T-cell (primary cell): ENCODE results near the gene RYR2. TPM values are rescaled to one million over a fixed set of nuclear protein-coding genes. Genes with fewer than 3 reads are reported as not detected.
"Not testable (repeated sequence)": the region's sequence is repeated elsewhere in the genome, so short reads cannot be mapped to it uniquely, and the experiment has no call there.

Source experiments
- ATAC-seq, 4 experiments: fragments of 200-7000 bp in 3 of 4; fragments of 150-1000 bp in 1 of 4; cut with Tn5 transposase; replicated peaks in 1 of 4; 1 replicate in 3 of 4; 2 replicates in 1 of 4; pipeline ENCODE4 v1.10.0; 2021; ENCODE audit warnings: moderate library complexity in 3 of 4, mild to moderate bottlenecking in 2 of 4, moderate number of reproducible peaks in 1 of 4
- CTCF ChIA-PET, 2 donors: fragments of 300-600 bp; sonication (Branson Sonifier 250); formaldehyde crosslinking; loops; one replicate each; lab custom pipeline; 2022; ENCODE audit warnings: antibody characterized with exemption in 2 of 2; lab: Charles Lee
- POLR2A ChIA-PET, 2 donors: fragments of 300-600 bp; sonication (Branson Sonifier 250); formaldehyde crosslinking; loops; one replicate each; lab custom pipeline; 2022; ENCODE audit warnings: antibody characterized with exemption in 2 of 2; lab: Charles Lee
- DNase-seq, 35 experiments: peaks; one replicate each; pipeline versions ENCODE4 v3.0.0 to v3.0.0-alpha.2; 2013 to 2023
- H3K27ac ChIP-seq: one replicate; pipeline ENCODE4 v1.5.1; 2013; ENCODE audit warnings: low read length
- H3K27me3 ChIP-seq, 2 experiments: replicated peaks in 1 of 2; 1 replicate in 1 of 2; 2 replicates in 1 of 2; pipeline versions ENCODE4 v1.6.1 to v1.7.0; 2013; ENCODE audit warnings: low read length in 1 of 2, mixed read lengths in 1 of 2; ENCODE audit not compliant: control insufficient read depth in 2 of 2, insufficient read depth in 2 of 2; ENCODE audit errors: extremely low read depth in 1 of 2
- H3K36me3 ChIP-seq, 2 donors: 1 replicate in 1 of 2; 2 replicates in 1 of 2; pipeline versions ENCODE4 v1.6.1 to v1.7.0; 2013; ENCODE audit warnings: low read length in 1 of 2; ENCODE audit not compliant: control insufficient read depth in 2 of 2, insufficient read depth in 1 of 2; ENCODE audit errors: extremely low read depth in 1 of 2
- H3K4me1 ChIP-seq, 2 experiments: 1 replicate in 1 of 2; 2 replicates in 1 of 2; pipeline versions ENCODE4 v1.6.1 to v1.7.0; 2013; ENCODE audit warnings: low read length in 2 of 2, mixed read lengths in 1 of 2; ENCODE audit not compliant: insufficient read depth in 2 of 2, control insufficient read depth in 1 of 2; ENCODE audit errors: extremely low read depth in 1 of 2
- H3K4me3 ChIP-seq, 2 donors: 1 replicate in 1 of 2; 2 replicates in 1 of 2; pipeline versions ENCODE4 v1.5.1 to v1.7.0; 2013; ENCODE audit warnings: mild to moderate bottlenecking in 2 of 2, low read length in 1 of 2, moderate library complexity in 1 of 2; ENCODE audit not compliant: control insufficient read depth in 1 of 2; ENCODE audit errors: extremely low read depth in 1 of 2
- H3K9me3 ChIP-seq: 2 replicates; pipeline ENCODE4 v1.7.0; 2013
- H3K27ac Mint-ChIP-seq, 2 donors: one replicate each; pipeline ENCODE4 v1.8.0; 2020 to 2021; ENCODE audit warnings: mild to moderate bottlenecking in 2 of 2, mixed read lengths in 2 of 2
- H3K27me3 Mint-ChIP-seq, 2 donors: one replicate each; pipeline ENCODE4 v1.8.0; 2021 to 2022; ENCODE audit warnings: mixed read lengths in 2 of 2
- H3K36me3 Mint-ChIP-seq: one replicate; pipeline ENCODE4 v1.8.0; 2021; ENCODE audit warnings: mixed read lengths
- H3K4me1 Mint-ChIP-seq, 3 donors: one replicate each; pipeline ENCODE4 v1.8.0; 2020 to 2022; ENCODE audit warnings: mixed read lengths in 3 of 3, mild to moderate bottlenecking in 1 of 3
- H3K4me3 Mint-ChIP-seq, 3 donors: one replicate each; pipeline ENCODE4 v1.8.0; 2020 to 2022; ENCODE audit warnings: mild to moderate bottlenecking in 3 of 3, mixed read lengths in 3 of 3, moderate library complexity in 3 of 3
- H3K9me3 Mint-ChIP-seq, 3 donors: one replicate each; pipeline ENCODE4 v1.8.0; 2020 to 2022; ENCODE audit warnings: mixed read lengths in 3 of 3
- WGBS: methylation state at CpG from one replicate; pipeline ENCODE4 v1.1.5; 2013; ENCODE audit warnings: missing lambda C conversion rate; ENCODE audit not compliant: insufficient coverage; 5-methylcytosine and 5-hydroxymethylcytosine counted together
- total RNA-seq, 35 experiments: library from RNA in 6 of 35; stranded (reverse) in 6 of 35; fragments of 120-200 nt in 1 of 35; gene quantifications; one replicate each; pipeline versions ENCODE4 v1.2.1 to v1.2.4 and lab custom pipeline; 2013 to 2026

RYR2 gene
- total RNA-seq, 5 donors from 2014 or later (not counting 1 experiment from before 2014, with no cell fraction given) = 0.07 to 0.33 (median 0.18) TPM; not detected in 1

DNA sequence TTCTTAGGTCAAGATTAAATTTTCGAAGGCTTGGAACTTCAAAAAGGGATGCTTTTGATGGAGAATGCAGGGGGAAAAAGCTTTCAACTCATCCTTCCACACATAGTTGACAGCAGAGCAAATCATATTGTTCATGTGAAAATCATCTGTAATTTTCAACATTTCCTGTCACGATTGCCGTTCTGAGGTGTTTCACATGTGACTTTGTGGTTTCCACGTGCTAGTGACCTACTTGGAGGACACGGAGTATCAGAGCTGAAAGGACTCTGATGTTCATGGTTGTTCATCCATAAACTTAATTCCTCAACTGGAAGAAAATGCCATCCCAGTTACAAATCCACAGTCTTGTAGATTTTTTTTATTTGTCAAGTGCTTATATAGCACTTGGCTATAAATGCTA, 769.6 kb downstream of the RYR2 start:
- ChIA-PET CTCF (interaction anchor here in 1 of 2 donors (0.8 kb wide), 1 partner anchor 12 kb away, joined by 3 read pairs; no protein-coding TSS in a partner anchor), POLR2A (no interaction called here)
- Mint-ChIP-seq H3K27me3 (peaks cover 0 to 2% of the 10 kb centered on the region in 2 donors), H3K9me3 (no peaks in the 10 kb centered on the region), H3K36me3 (no peaks in the 10 kb centered on the region), H3K4me3 (no peak overlapping the region), H3K4me1 (peaks cover 0 to 4% (median 0%) of the 10 kb centered on the region in 3 donors), H3K27ac (no peak overlapping the region)
- no peak overlapping the region for H3K4me3 ChIP-seq
- no peak overlapping the region for H3K27ac ChIP-seq
- ATAC-seq (no peak), DNase-seq (peak in 1 of 35 experiments; percentile 16)
- no peaks in the 10 kb centered on the region for H3K4me1 ChIP-seq
- 6% methylated on average over 2 of the region's 5 CpGs for WGBS
- H3K9me3 ChIP-seq = no peaks in the 10 kb centered on the region
- no peaks in the 10 kb centered on the region for H3K27me3 ChIP-seq
- no peaks in the 10 kb centered on the region for H3K36me3 ChIP-seq

DNA sequence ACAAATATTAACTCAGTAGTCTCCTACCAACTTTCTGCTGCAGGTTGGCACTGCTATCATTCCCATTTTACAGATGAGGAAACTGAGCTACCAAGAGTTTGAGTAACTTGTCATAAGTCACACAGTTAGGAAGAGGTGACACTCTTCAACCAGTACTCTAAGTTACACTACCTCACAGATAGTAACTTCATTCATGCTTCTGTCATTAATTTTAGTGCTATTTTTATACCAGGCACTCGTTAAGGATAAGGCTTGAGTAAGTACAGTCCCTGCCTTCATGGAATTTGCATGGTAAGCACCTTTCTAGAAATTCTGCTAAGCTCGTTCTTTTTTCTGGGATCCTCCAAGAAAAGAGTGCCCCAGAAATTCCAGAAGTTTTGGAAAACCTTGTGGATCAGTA, 770.1 kb downstream of the RYR2 start:
- H3K27ac ChIP-seq = no peak overlapping the region
- no peaks in the 10 kb centered on the region for H3K4me1 ChIP-seq
- Mint-ChIP-seq H3K36me3 (no peaks in the 10 kb centered on the region), H3K27me3 (peaks cover 0 to 2% of the 10 kb centered on the region in 2 donors), H3K9me3 (no peaks in the 10 kb centered on the region), H3K27ac (no peak overlapping the region), H3K4me3 (no peak overlapping the region), H3K4me1 (peaks cover 0 to 4% (median 0%) of the 10 kb centered on the region in 3 donors)
- H3K27me3 ChIP-seq = no peaks in the 10 kb centered on the region
- ChIA-PET CTCF (no interaction called here), POLR2A (no interaction called here)
- H3K4me3 ChIP-seq = no peak overlapping the region
- H3K9me3 ChIP-seq = no peaks in the 10 kb centered on the region
- ATAC-seq = no peak
- no peak for DNase-seq
- H3K36me3 ChIP-seq = no peaks in the 10 kb centered on the region
- 100% methylated on average over 1 of the region's 2 CpGs for WGBS

DNA sequence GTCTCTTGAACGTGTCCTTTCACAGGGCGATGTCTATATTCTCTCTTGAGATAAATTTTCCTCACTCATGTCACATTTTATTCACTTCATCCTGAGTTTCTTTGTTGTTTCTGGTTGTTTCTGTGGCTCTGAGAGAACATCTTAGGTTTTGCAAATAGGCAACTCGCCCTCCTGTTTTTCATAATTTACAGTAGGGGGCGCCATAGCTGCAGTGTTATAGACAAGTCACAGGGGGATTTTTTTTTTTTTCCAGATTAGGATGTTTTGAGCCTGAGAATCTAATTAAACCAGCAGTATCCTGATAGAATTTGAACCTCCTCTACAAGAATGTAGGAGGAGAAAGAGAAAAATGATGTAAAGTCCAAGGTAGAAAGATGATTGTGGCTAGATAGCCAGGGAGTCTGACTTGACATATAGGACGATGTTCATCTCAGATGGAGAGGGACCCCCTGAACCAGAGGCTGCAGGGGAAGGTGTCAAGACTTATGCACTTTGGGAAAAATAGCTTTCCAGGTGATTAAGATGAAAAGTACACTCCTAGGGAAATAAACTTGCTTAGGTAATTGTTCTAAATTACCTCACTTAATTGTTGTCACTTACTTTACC, 772.4 kb downstream of the RYR2 start:
- POLR2A ChIA-PET = no interaction called here
- Histone ChIP-seq H3K27me3 (no peaks in the 10 kb centered on the region), H3K9me3 (no peaks in the 10 kb centered on the region), H3K4me3 (no peak overlapping the region), H3K4me1 (no peaks in the 10 kb centered on the region), H3K36me3 (no peaks in the 10 kb centered on the region), H3K27ac (no peak overlapping the region)
- 83% methylated on average over 1 of the region's 5 CpGs for whole genome bisulfite sequencing
- Mint-ChIP-seq H3K27me3 (peaks cover 0 to 2% of the 10 kb centered on the region in 2 donors), H3K4me1 (peaks cover 0 to 4% (median 0%) of the 10 kb centered on the region in 3 donors), H3K4me3 (no peak overlapping the region), H3K9me3 (peaks cover 0 to 5% (median 0%) of the 10 kb centered on the region in 3 donors), H3K27ac (no peak overlapping the region), H3K36me3 (no peaks in the 10 kb centered on the region)
- no peak for ATAC-seq
- DNase-seq = no peak
- CTCF ChIA-PET = no interaction called here

DNA sequence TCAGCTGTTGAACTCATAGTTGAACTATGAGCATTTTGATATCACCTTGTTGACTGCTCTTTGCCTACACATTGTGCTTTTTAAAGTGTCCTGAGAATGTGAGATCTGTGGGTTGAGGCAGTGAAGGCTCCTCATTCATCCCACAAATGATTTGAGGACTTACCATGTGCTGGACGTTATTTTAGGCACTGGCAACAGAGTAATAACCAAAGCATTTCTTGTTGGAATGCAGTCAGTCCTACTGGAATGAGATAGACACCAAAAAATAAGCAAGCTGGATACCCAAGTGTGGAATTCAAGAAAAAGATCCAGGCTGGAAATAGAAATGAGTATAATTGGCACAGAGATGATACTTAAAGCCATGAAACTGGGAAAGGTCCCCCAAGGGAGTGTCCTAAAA, 775.3 kb downstream of the RYR2 start:
- Mint-ChIP-seq H3K27me3 (peaks cover 0 to 2% of the 10 kb centered on the region in 2 donors), H3K9me3 (peaks cover 0 to 5% (median 2%) of the 10 kb centered on the region in 3 donors), H3K27ac (no peak overlapping the region), H3K36me3 (no peaks in the 10 kb centered on the region), H3K4me1 (no peaks in the 10 kb centered on the region), H3K4me3 (no peak overlapping the region)
- WGBS = 14% methylated on average over 1 of the region's 1 CpG
- DNase-seq (no peak), ATAC-seq (no peak)
- CTCF ChIA-PET = interaction anchor here in 1 of 2 donors (1.5 kb wide), 1 partner anchor 9 kb away, joined by 4 read pairs; no protein-coding TSS in a partner anchor
- Histone ChIP-seq H3K4me1 (no peaks in the 10 kb centered on the region), H3K9me3 (no peaks in the 10 kb centered on the region), H3K4me3 (no peak overlapping the region), H3K36me3 (no peaks in the 10 kb centered on the region), H3K27ac (no peak overlapping the region), H3K27me3 (peaks cover 0 to 3% of the 10 kb centered on the region in 2 experiments)
- POLR2A ChIA-PET = no interaction called here

DNA sequence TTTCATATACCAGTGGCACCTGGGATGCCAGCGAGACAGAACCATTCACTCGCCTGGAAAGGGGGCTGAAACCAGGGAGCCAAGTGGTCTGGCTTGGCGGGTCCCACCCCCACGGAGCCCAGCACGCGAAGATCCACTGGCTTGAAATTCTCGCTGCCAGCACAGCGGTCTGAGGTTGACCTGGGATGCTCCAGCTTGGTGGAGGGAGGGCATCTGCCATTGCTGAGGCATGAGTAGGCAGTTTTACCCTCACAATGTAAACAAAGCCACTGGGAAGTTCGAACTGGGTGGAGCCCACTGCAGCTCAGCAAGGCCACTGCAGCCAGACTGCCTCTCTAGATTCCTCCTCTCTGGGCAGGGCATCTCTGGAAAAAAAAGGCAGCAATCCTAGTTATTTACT, 778.6 kb downstream of the RYR2 start:
- peaks cover 0 to 12% (median 2%) of the 10 kb centered on the region in 3 donors for H3K9me3 Mint-ChIP-seq
- not testable (repeated sequence) for DNase-seq, H3K4me3 ChIP-seq, H3K4me3 Mint-ChIP-seq, H3K4me1 Mint-ChIP-seq, H3K27ac Mint-ChIP-seq, H3K27ac ChIP-seq, H3K27me3 ChIP-seq, H3K9me3 ChIP-seq, ATAC-seq, H3K27me3 Mint-ChIP-seq, H3K4me1 ChIP-seq, H3K36me3 ChIP-seq, H3K36me3 Mint-ChIP-seq
- POLR2A ChIA-PET = interaction anchor here in 1 of 2 donors (0.6 kb wide), 1 partner anchor 24 kb away, joined by 5 read pairs; no protein-coding TSS in a partner anchor
- CTCF ChIA-PET = interaction anchor here in 1 of 2 donors (0.6 kb wide), 1 partner anchor 17 kb away, joined by 3 read pairs; no protein-coding TSS in a partner anchor
- WGBS = 91% methylated on average over 6 of the region's 9 CpGs

DNA sequence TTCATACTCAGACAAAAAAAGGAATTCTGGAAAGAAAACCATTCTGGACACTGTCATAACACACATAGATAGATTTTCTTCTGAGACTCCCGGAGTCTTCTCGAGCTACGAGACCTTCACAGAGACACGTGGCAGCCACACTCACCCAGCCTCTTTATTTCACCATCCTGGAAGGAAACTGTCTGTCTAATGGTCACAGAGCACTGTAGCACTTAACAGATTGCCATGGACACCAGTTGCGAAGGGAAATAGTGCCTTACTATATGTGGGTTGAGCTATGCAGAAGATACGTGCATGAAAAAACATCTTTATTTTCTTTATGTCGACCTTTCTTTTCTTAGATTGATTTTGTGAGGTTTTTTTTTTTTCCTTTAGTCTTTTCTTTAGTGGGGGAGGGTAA, 790.9 kb downstream of the RYR2 start:
- CTCF ChIA-PET = no interaction called here
- H3K4me3 Mint-ChIP-seq = no peak overlapping the region
- no peak for DNase-seq

More for the DNA sequence above, 790.9 kb downstream of the RYR2 start:
- no peak overlapping the region for H3K27ac Mint-ChIP-seq
- H3K4me1 Mint-ChIP-seq = no peaks in the 10 kb centered on the region
- H3K9me3 Mint-ChIP-seq = peaks cover 0 to 2% (median 0%) of the 10 kb centered on the region in 3 donors
- Histone ChIP-seq H3K4me1 (no peaks in the 10 kb centered on the region), H3K9me3 (no peaks in the 10 kb centered on the region), H3K27me3 (no peaks in the 10 kb centered on the region), H3K27ac (no peak overlapping the region), H3K36me3 (no peaks in the 10 kb centered on the region), H3K4me3 (no peak overlapping the region)
- POLR2A ChIA-PET = no interaction called here
- no peaks in the 10 kb centered on the region for H3K36me3 Mint-ChIP-seq
- ATAC-seq = no peak
- H3K27me3 Mint-ChIP-seq = no peaks in the 10 kb centered on the region
- WGBS = 68% methylated on average over 4 of the region's 7 CpGs
